Transverse colon (tissue), 4 donors: ENCODE results near the gene GPR39.
"Not testable (repeated sequence)": the region's sequence is repeated elsewhere in the genome, so short reads cannot be mapped to it uniquely, and the experiment has no call there.

Experiments
- POLR2AphosphoS5 ChIP-seq, 3 donors: sonication (generic); formaldehyde crosslinking; IDR thresholded peaks; one replicate each; pipeline ENCODE4 v1.6.1; 2016; ENCODE audit warnings: antibody characterized with exemption in 3 of 3
- TF ChIP-seq, protein P1 (sequence below), 5 experiments: fragments of 200-600 bp in 3 of 5; fragments of 450-650 bp in 2 of 5; sonication (generic) in 3 of 5; IDR thresholded peaks; 1 replicate in 2 of 5; 2 replicates in 3 of 5; pipeline ENCODE4 v1.5.1; 2016 to 2017; ENCODE audit warnings: antibody characterized with exemption in 5 of 5, inconsistent platforms in 3 of 5, mild to moderate bottlenecking in 2 of 5, moderate library complexity in 1 of 5

- TF ChIP-seq, protein P1, sequence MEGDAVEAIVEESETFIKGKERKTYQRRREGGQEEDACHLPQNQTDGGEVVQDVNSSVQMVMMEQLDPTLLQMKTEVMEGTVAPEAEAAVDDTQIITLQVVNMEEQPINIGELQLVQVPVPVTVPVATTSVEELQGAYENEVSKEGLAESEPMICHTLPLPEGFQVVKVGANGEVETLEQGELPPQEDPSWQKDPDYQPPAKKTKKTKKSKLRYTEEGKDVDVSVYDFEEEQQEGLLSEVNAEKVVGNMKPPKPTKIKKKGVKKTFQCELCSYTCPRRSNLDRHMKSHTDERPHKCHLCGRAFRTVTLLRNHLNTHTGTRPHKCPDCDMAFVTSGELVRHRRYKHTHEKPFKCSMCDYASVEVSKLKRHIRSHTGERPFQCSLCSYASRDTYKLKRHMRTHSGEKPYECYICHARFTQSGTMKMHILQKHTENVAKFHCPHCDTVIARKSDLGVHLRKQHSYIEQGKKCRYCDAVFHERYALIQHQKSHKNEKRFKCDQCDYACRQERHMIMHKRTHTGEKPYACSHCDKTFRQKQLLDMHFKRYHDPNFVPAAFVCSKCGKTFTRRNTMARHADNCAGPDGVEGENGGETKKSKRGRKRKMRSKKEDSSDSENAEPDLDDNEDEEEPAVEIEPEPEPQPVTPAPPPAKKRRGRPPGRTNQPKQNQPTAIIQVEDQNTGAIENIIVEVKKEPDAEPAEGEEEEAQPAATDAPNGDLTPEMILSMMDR (IDR thresholded peaks at IDR 0.05): not testable (repeated sequence)
- not testable (repeated sequence) for TF ChIP-seq POLR2AphosphoS5 (IDR thresholded peaks at IDR 0.05)
Observed at GRCh38 chr2:132537061-132537460, 120.5 kb downstream of the GPR39 start.
